Measurements from ENCODE around the gene TMEM119. TPM values are rescaled to one million over a fixed set of nuclear protein-coding genes. Genes with fewer than 3 reads are reported as not detected.
"Not testable (repeated sequence)": the region's sequence is repeated elsewhere in the genome, so short reads cannot be mapped to it uniquely, and the experiment has no call there.

The TMEM119 gene
- total RNA-seq, 2 donors from 2014 or later, result 7.2 to 8.8 TPM

GRCh38 chr12:108635997-108636808, 38.3 kb upstream of the TMEM119 start:
- no peaks in the 10 kb centered on the region for H3K36me3 ChIP-seq
- no peaks in the 10 kb centered on the region for H3K27me3 ChIP-seq
- no peak for TF ChIP-seq CTCF (IDR thresholded peaks at IDR 0.05)
- H3K9ac ChIP-seq (ENCODE audit: low read depth in 2 of 2, low read length in 2 of 2), result peak overlapping the region; percentile 16 to 29
- peaks cover 3% of the 10 kb centered on the region for H3K4me1 ChIP-seq
- intact Hi-C loops (cut with DNase I), result no loop called here
- H3K27ac ChIP-seq, result peak overlapping the region; percentile 68
- no peaks in the 10 kb centered on the region for H3K9me3 ChIP-seq
- no peak for DNase-seq
- H3K4me3 ChIP-seq, result no peak overlapping the region

- intact Hi-C loops (cut with DNase I), result no loop called here
- H3K4me1 ChIP-seq, result peaks cover 3% of the 10 kb centered on the region
- peak overlapping the region; percentile 29 to 56 for H3K9ac ChIP-seq (ENCODE audit: low read depth in 2 of 2, low read length in 2 of 2)
- DNase-seq, result no peak
- TF ChIP-seq CTCF (IDR thresholded peaks at IDR 0.05), result no peak
- H3K4me3 ChIP-seq, result no peak overlapping the region
- H3K27me3 ChIP-seq, result no peaks in the 10 kb centered on the region
- no peaks in the 10 kb centered on the region for H3K9me3 ChIP-seq
- H3K27ac ChIP-seq, result peak overlapping the region; percentile 68
- no peaks in the 10 kb centered on the region for H3K36me3 ChIP-seq
These were observed 37.5 kb upstream of the TMEM119 start for GRCh38 chr12:108635201-108635996.

GRCh38 chr12:108634341-108634751, 36.5 kb upstream of the TMEM119 start:
- Histone ChIP-seq H3K9me3 (no peaks in the 10 kb centered on the region), H3K27me3 (no peaks in the 10 kb centered on the region), H3K4me3 (no peak overlapping the region), H3K27ac (peak overlapping the region; percentile 68), H3K9ac (ENCODE audit: low read depth in 2 of 2, low read length in 2 of 2) (peak overlapping the region in 1 of 2 donors; percentile 12), H3K36me3 (no peaks in the 10 kb centered on the region), H3K4me1 (peaks cover 3% of the 10 kb centered on the region)
- DNase-seq, result no peak
- TF ChIP-seq CTCF (IDR thresholded peaks at IDR 0.05), result no peak
- intact Hi-C loops (cut with DNase I), result no loop called here

- intact Hi-C loops (cut with DNase I), result no loop called here
- H3K27me3 ChIP-seq, result no peaks in the 10 kb centered on the region
- no peak for TF ChIP-seq CTCF (IDR thresholded peaks at IDR 0.05)
- peak within 1 kb of the TSS; percentile 38 to 63 for H3K9ac ChIP-seq (ENCODE audit: low read depth in 2 of 2, low read length in 2 of 2)
- no peaks in the 10 kb centered on the region for H3K9me3 ChIP-seq
- peak; percentile 65 for DNase-seq
- no peaks in the 10 kb centered on the region for H3K36me3 ChIP-seq
- peaks cover 3% of the 10 kb centered on the region for H3K4me1 ChIP-seq
- H3K27ac ChIP-seq, result peak within 1 kb of the TSS; percentile 68
- peak within 1 kb of the TSS; percentile 27 for H3K4me3 ChIP-seq
These were observed 35.8 kb upstream of the TMEM119 start, which contains the start of gene SELPLG for GRCh38 chr12:108633534-108634248. Gene SELPLG, minus strand, starts transcription at chr12:108633894. Its CDS starts 9,587 bp downstream, at chr12:108624307.

- peak overlapping the region; percentile 68 for H3K27ac ChIP-seq
- peaks cover 3% of the 10 kb centered on the region for H3K4me1 ChIP-seq
- intact Hi-C loops (cut with DNase I), result no loop called here
- no peaks in the 10 kb centered on the region for H3K27me3 ChIP-seq
- no peak for DNase-seq
- TF ChIP-seq CTCF (IDR thresholded peaks at IDR 0.05), result no peak
- H3K9ac ChIP-seq (ENCODE audit: low read depth in 2 of 2, low read length in 2 of 2), result peak overlapping the region; percentile 38 to 63
- no peaks in the 10 kb centered on the region for H3K9me3 ChIP-seq
- H3K4me3 ChIP-seq, result peak overlapping the region; percentile 27
- H3K36me3 ChIP-seq, result no peaks in the 10 kb centered on the region
These were observed 35.2 kb upstream of the TMEM119 start for GRCh38 chr12:108633081-108633533.

- H3K9me3 ChIP-seq; DNase-seq; H3K36me3 ChIP-seq; H3K4me1 ChIP-seq; intact Hi-C loops (cut with DNase I); H3K9ac ChIP-seq (ENCODE audit: low read depth in 2 of 2, low read length in 2 of 2); H3K4me3 ChIP-seq; H3K27ac ChIP-seq; H3K27me3 ChIP-seq: not testable (repeated sequence)
These were observed 33.4 kb upstream of the TMEM119 start for GRCh38 chr12:108631261-108631660.
